Transverse colon (tissue), 4 donors: ENCODE measurements around the gene PLK2. TPM values are rescaled to one million over a fixed set of nuclear protein-coding genes. Genes with fewer than 3 reads are reported as not detected.

Source experiments
- DNase-seq: peaks from one replicate; pipeline ENCODE4 v3.0.0-alpha.2; 2019
- H3K27ac ChIP-seq, 4 donors: fragments of 200-600 bp; sonication (generic); 2 replicates each; pipeline ENCODE4 v1.5.1; 2016 to 2018; ENCODE audit warnings: inconsistent platforms in 4 of 4
- H3K27me3 ChIP-seq: fragments of 200-600 bp; sonication (generic); 2 replicates; pipeline ENCODE4 v1.5.1; 2017; ENCODE audit warnings: inconsistent platforms
- H3K36me3 ChIP-seq, 4 donors: fragments of 200-600 bp; sonication (generic); 2 replicates each; pipeline ENCODE4 v1.5.1; 2017 to 2019; ENCODE audit warnings: inconsistent platforms in 4 of 4
- H3K4me1 ChIP-seq, 4 donors: fragments of 200-600 bp; sonication (generic); 2 replicates each; pipeline ENCODE4 v1.5.1; 2017 to 2020; ENCODE audit warnings: inconsistent platforms in 4 of 4
- H3K4me3 ChIP-seq, 4 donors: fragments of 200-600 bp; sonication (generic); 1 replicate in 1 of 4; 2 replicates in 3 of 4; pipeline versions ENCODE4 v1.5.1 to v1.6.1; 2017 to 2019; ENCODE audit warnings: inconsistent platforms in 4 of 4
- H3K9me3 ChIP-seq, 2 donors: fragments of 200-600 bp; sonication (generic); 2 replicates each; pipeline ENCODE4 v1.5.1; 2017 to 2019; ENCODE audit warnings: inconsistent platforms in 2 of 2
- EP300 ChIP-seq: sonication (generic); formaldehyde crosslinking; IDR thresholded peaks from one replicate; pipeline ENCODE4 v1.6.1; 2017; ENCODE audit warnings: antibody characterized with exemption, low read depth
- POLR2A ChIP-seq: fragments of 450-650 bp; IDR thresholded peaks from one replicate; pipeline ENCODE4 v1.6.1; 2016; ENCODE audit warnings: antibody characterized with exemption, mild to moderate bottlenecking, moderate library complexity
- POLR2AphosphoS5 ChIP-seq, 3 donors: sonication (generic); formaldehyde crosslinking; IDR thresholded peaks; one replicate each; pipeline ENCODE4 v1.6.1; 2016; ENCODE audit warnings: antibody characterized with exemption in 3 of 3
- WGBS, 2 donors: methylation state at CpG; one replicate each; pipeline ENCODE4 v1.1.5; 2018; ENCODE audit warnings: low coverage in 1 of 2; 5-methylcytosine and 5-hydroxymethylcytosine counted together
- in situ Hi-C, 4 donors: fragments of 200-750 bp; cut with MboI; loops; one replicate each; pipeline versions ENCODE4 v1.15.0 to v1.15.1; 2017; ENCODE audit warnings: low sequenced_read_pairs in 3 of 4, low pct_ligation_motif_present in 1 of 4, low pct_unique_long_range_greater_than_20kb in 1 of 4
- intact Hi-C: fragments of 100-400 bp; cut with DNase I; formaldehyde crosslinking; loops from one replicate; pipeline ENCODE4 v1.15.1; 2023; ENCODE audit warnings: low total_unique reads
- total RNA-seq, 4 donors: library from RNA; depleted of rRNA; stranded (reverse); fragments of >200 nt; gene quantifications; one replicate each; pipeline ENCODE4 v1.1.0, GENCODE V29; 2016
- TF ChIP-seq, protein P1 (sequence below), 5 experiments: fragments of 200-600 bp in 3 of 5; fragments of 450-650 bp in 2 of 5; sonication (generic) in 3 of 5; IDR thresholded peaks; 1 replicate in 2 of 5; 2 replicates in 3 of 5; pipeline ENCODE4 v1.5.1; 2016 to 2017; ENCODE audit warnings: antibody characterized with exemption in 5 of 5, inconsistent platforms in 3 of 5, mild to moderate bottlenecking in 2 of 5, moderate library complexity in 1 of 5

PLK2 gene
- total RNA-seq, 4 donors from 2014 or later = 6.0 to 78.6 (median 40.6) TPM

DNA sequence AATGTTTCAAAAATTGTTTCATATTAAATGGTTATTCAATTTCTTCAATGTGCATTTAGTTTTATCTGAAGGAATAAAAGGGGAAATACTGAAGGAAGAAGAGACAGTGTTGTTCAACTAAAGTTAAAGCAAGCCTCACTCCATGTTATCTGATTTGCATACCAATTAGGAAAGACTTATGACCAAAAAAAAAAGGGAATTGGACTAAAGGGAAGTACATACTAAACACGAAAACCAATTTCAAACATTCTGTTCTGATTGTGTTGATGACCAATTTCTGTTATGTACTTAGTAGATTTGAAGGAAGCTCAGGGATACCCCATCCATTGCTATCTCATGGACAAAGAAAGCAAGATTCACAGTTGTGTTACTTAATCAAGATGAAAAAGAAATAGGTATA is 26.4 kb upstream of the PLK2 start:
- DNase-seq = no peak
- intact Hi-C loops (no loop called here), in situ Hi-C loops (loop anchor here in 3 of 4 donors (25.0 kb wide), 1 partner anchor 351 kb away; no protein-coding TSS in a partner anchor)
- no peaks in the 10 kb centered on the region for H3K4me1 ChIP-seq
- H3K36me3 ChIP-seq = no peaks in the 10 kb centered on the region
- no peaks in the 10 kb centered on the region for H3K9me3 ChIP-seq
- H3K27ac ChIP-seq = no peak overlapping the region
- no peak overlapping the region for H3K4me3 ChIP-seq
- 43 to 64% methylated on average over 1 of the region's 1 CpG for WGBS, 2 donors
- peaks cover 6% of the 10 kb centered on the region for H3K27me3 ChIP-seq
- TF ChIP-seq, protein P1, sequence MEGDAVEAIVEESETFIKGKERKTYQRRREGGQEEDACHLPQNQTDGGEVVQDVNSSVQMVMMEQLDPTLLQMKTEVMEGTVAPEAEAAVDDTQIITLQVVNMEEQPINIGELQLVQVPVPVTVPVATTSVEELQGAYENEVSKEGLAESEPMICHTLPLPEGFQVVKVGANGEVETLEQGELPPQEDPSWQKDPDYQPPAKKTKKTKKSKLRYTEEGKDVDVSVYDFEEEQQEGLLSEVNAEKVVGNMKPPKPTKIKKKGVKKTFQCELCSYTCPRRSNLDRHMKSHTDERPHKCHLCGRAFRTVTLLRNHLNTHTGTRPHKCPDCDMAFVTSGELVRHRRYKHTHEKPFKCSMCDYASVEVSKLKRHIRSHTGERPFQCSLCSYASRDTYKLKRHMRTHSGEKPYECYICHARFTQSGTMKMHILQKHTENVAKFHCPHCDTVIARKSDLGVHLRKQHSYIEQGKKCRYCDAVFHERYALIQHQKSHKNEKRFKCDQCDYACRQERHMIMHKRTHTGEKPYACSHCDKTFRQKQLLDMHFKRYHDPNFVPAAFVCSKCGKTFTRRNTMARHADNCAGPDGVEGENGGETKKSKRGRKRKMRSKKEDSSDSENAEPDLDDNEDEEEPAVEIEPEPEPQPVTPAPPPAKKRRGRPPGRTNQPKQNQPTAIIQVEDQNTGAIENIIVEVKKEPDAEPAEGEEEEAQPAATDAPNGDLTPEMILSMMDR (IDR thresholded peaks at IDR 0.05) = no peak
- TF ChIP-seq EP300 (no peak), POLR2A (no peak), POLR2AphosphoS5 (IDR thresholded peaks at IDR 0.05) (no peak)

DNA sequence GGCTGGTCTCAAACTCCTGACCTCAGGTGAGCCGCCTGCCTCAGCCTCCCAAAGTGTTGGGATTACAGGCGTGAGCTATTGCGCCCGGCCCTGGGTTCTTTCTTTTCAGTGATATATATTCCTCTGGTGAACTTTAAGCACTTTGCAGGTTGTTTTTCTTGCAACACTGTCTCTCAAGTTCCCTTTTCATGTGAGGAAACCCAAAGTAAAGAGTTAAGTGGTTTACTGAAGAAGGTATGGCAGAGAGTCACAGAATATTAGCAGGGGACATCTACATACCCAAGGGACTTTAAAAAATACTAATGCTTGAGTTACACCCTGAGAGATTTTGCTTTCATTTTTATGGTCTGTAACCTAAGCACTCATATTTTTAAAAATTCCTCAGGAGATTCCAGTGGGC is 24.6 kb upstream of the PLK2 start:
- Histone ChIP-seq H3K9me3 (no peaks in the 10 kb centered on the region), H3K27me3 (no peaks in the 10 kb centered on the region), H3K27ac (no peak overlapping the region), H3K4me1 (no peaks in the 10 kb centered on the region), H3K4me3 (no peak overlapping the region), H3K36me3 (no peaks in the 10 kb centered on the region)
- in situ Hi-C loops = loop anchor here in 3 of 4 donors (25.0 kb wide), 1 partner anchor 353 kb away; no protein-coding TSS in a partner anchor
- intact Hi-C loops = no loop called here
- TF ChIP-seq POLR2A = no peak
- TF ChIP-seq POLR2AphosphoS5 (IDR thresholded peaks at IDR 0.05) = no peak
- TF ChIP-seq, protein P1 (IDR thresholded peaks at IDR 0.05) = no peak
- TF ChIP-seq EP300 = no peak
- 79 to 90% methylated on average over 4 of the region's 4 CpGs for whole genome bisulfite sequencing, 2 donors
- no peak for DNase-seq

DNA sequence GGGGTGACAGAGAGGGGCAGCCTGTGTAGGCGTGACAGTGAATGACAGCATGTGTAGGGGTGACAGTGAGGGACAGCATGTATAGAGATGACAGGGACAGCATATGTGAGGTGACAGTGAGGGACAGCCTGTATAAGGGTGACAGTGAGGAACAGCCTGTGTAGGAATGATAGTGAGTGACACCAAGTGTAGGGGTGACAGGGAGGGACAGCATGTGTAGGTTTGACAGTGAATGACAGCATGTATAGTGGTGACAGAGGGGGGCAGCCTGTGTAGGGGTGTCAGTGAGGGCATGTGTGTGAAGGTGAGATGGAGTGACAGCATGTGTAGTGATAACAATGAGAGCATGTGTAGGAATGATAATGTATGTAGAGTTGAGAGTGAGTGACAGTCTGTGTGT is 22.6 kb upstream of the PLK2 start:
- Histone ChIP-seq H3K4me3 (no peak overlapping the region), H3K9me3 (no peaks in the 10 kb centered on the region), H3K4me1 (no peaks in the 10 kb centered on the region), H3K27me3 (no peaks in the 10 kb centered on the region), H3K27ac (no peak overlapping the region), H3K36me3 (no peaks in the 10 kb centered on the region)
- in situ Hi-C loops (loop anchor here in 3 of 4 donors (25.0 kb wide), 1 partner anchor 355 kb away; no protein-coding TSS in a partner anchor), intact Hi-C loops (no loop called here)
- no peak for DNase-seq
- no peak for TF ChIP-seq POLR2AphosphoS5 (IDR thresholded peaks at IDR 0.05)
- TF ChIP-seq EP300 = no peak
- TF ChIP-seq POLR2A = no peak
- TF ChIP-seq, protein P1 (IDR thresholded peaks at IDR 0.05) = no peak
- WGBS, 2 donors = 92 to 100% methylated on average over 1 of the region's 1 CpG

DNA sequence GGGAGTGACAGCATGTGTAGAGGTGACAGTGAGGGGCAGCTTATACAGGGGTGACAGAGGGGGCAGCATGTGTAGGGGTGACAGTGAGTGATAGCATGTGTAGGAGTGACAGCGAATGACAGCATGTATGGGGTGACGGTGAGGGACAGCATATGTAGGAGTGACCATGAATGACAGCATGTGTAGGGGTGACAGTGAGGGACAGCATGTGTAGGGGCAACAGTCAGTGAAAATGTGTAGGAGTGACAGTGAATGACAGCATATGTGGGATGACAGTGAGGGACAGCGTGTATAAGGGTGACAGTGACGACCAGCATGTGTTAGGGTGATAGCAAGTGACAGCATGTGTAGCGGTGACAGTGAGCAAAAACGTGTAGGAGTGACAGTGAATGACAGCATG is 21.9 kb upstream of the PLK2 start:
- in situ Hi-C loops = loop anchor here in 3 of 4 donors (25.0 kb wide), 1 partner anchor 355 kb away; no protein-coding TSS in a partner anchor

More for the DNA sequence above, 21.9 kb upstream of the PLK2 start:
- Histone ChIP-seq H3K4me1 (no peaks in the 10 kb centered on the region), H3K27ac (no peak overlapping the region), H3K9me3 (no peaks in the 10 kb centered on the region), H3K36me3 (no peaks in the 10 kb centered on the region), H3K4me3 (no peak overlapping the region), H3K27me3 (no peaks in the 10 kb centered on the region)
- TF ChIP-seq EP300 (no peak), POLR2AphosphoS5 (IDR thresholded peaks at IDR 0.05) (no peak), POLR2A (no peak)
- TF ChIP-seq, protein P1 (IDR thresholded peaks at IDR 0.05) = no peak
- intact Hi-C loops = no loop called here
- DNase-seq = no peak
- WGBS, 2 donors = 89 to 91% methylated on average over 6 of the region's 6 CpGs
